NOMO-1 (cell line): ENCODE data around the gene LY9.

Experiments used
- DNase-seq, 2 experiments: peaks; one replicate each; lab custom pipeline; 2025; ENCODE audit not compliant: unreplicated experiment in 2 of 2; lab: John Stamatoyannopoulos, UW

Gene LY9, protein sequence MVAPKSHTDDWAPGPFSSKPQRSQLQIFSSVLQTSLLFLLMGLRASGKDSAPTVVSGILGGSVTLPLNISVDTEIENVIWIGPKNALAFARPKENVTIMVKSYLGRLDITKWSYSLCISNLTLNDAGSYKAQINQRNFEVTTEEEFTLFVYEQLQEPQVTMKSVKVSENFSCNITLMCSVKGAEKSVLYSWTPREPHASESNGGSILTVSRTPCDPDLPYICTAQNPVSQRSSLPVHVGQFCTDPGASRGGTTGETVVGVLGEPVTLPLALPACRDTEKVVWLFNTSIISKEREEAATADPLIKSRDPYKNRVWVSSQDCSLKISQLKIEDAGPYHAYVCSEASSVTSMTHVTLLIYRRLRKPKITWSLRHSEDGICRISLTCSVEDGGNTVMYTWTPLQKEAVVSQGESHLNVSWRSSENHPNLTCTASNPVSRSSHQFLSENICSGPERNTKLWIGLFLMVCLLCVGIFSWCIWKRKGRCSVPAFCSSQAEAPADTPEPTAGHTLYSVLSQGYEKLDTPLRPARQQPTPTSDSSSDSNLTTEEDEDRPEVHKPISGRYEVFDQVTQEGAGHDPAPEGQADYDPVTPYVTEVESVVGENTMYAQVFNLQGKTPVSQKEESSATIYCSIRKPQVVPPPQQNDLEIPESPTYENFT

DNA sequence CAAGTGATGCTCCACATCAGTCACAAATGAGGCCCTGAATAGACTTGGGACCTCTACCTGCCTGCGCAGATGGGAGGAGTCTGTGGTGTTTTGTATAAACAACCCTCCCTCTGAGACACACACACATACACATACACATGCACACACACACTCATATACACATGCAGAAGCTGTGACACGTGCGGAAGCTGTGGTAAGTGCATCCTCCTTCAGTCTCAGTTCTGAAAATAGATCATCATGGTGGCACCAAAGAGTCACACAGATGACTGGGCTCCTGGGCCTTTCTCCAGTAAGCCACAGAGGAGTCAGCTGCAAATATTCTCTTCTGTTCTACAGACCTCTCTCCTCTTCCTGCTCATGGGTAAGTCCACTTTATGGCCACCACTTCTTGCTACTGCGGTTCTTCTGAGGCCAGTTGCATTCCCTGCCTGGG lies at the start of gene LY9:
TSS of gene LY9 (plus strand) at position 224 of the 433 bp plus-strand sequence. CDS start at position 238, 14 bp downstream.
- peak; percentile 43 to 75 for DNase-seq

DNA sequence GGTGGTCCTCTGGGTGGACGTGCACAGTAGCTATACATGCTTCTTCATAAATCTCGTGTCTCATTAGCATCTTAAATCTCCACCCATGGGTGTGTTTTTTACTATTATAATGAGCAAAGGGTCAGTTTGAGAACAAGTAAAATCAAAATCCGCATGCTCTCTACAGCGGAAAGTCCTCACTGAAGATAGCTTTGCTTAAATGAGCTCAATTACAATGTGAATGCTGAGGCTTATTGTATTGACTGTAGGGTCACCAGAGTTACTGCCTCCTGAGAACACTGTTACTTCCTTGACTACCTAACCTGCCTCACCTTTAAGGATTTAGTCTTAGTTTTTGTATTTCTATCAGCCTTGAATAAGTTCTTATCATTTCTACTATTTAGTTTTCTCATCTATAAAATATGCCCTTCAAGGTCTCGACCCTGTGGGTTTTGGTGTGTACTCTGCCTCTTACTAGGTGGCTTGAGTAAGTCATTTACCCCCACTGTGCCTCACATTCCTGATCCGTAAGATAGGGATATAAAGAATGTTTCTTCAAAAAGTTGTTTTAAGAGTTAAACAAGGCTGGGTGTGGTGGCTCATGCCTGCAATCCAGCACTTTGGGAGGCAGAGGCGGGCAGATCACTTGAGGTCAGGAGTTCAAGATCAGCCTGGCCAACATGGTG lies 49.0 kb upstream of the LY9 start:
- DNase-seq: no peak

DNA sequence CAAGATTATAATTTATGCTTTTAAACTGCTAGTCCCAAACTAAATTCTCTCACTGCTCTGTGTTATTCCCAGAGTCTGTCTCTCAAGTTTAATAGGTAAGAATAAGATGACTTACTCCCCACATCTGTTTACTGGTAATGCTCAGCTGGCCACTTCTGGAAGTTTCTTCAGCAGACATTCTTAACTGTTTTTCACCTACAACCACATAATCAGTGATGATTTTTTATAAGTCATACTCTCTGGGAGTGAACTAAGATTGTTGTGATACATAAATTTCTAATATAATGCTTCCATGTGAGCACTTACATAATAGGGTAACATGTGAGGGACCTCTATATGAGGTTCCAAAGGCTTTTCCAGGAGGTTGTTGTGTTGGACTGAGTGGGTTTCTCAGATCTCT lies 48.3 kb upstream of the LY9 start:
- no peak for DNase-seq

DNA sequence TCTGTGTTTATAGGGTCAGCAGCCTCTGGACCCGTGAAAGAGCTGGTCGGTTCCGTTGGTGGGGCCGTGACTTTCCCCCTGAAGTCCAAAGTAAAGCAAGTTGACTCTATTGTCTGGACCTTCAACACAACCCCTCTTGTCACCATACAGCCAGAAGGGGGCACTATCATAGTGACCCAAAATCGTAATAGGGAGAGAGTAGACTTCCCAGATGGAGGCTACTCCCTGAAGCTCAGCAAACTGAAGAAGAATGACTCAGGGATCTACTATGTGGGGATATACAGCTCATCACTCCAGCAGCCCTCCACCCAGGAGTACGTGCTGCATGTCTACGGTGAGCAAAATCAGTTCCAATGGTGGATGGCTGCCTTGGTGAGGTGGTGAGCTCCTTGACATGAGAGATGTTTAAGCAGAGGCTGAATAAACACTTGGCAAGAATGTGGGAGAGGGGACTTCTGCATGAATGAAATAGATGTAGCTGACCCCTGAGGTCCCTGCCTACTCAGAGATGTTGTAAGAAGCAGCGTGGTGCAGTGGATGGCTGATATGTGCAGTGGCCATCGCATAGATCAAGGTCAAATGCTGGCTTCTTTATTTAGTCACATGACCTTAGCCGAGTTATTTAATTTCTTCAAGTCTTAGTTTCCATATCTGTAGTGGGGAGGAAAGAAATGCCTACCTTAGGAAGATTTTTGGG lies 47.6 kb upstream of the LY9 start:
- peak in 1 of 2 experiments; percentile 48 for DNase-seq

DNA sequence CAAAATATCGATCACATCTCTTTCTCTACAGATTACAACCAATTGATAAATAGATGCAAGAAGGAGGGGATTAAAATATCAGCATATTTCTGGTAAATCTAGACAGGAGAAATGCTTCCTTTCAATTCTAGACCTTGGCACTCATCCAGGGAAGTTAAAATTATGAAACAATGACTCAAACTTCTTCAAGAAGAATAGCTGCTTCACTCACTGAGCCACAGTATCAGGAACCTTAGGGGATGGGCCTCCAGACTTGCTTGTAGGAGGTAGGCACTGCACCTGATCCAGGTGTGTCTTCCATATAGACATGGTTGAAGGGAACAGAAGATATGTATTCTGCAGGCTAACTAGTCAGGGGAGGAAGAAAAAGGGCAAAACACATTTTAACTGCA lies 47.1 kb upstream of the LY9 start:
- peak in 1 of 2 experiments; percentile 51 for DNase-seq

DNA sequence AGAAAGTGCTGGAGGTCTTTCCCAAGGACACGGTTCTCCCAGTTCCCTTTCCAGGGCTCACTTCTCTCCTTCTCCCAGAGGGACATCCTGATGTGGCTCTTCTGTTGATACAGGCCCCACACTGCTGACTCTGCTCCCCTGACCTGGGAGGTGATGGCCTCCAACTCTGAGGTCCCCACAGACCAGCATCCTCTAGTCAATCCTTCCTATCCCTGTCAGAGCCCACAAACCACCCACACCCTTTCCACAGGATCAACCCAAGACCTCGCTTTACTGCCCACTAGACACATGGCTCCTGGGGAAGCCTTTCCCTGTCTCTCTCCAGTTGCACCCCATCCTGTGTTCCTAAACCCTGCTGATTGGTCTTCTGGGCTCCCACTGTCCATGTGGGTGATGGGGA lies 45.4 kb upstream of the LY9 start:
- no peak for DNase-seq

DNA sequence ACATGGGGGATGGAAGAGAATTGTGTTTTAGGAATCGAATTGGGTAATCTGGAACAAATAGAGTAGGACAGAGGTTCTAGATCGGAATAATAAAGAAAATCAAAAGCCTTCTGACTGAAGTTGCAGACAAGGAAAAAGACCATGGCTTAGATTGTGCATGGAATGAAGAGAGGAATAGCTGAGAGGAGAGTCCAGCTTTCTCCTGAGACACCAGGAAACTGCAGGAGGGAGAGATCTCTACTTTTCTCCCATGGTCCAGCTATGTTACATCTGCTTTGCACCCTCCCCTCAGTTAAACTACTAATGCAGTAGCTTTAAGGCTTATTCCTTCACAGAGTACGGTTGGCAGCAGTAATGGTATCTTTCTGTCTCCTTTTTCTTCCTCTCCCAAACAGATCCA lies 43.6 kb upstream of the LY9 start:
- DNase-seq: no peak

DNA sequence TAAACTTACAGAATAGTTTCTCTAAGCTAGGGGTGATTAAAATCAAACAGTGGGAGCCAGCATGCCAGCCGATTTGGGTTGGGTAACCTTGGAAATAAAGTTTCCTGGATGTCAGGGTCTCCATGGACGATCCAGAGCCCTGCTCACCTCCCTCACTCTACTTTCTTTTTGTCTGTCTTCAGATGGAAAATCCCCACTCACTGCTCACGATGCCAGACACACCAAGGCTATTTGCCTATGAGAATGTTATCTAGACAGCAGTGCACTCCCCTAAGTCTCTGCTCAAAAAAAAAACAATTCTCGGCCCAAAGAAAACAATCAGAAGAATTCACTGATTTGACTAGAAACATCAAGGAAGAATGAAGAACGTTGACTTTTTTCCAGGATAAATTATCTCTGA lies 43.0 kb upstream of the LY9 start:
- no peak for DNase-seq

DNA sequence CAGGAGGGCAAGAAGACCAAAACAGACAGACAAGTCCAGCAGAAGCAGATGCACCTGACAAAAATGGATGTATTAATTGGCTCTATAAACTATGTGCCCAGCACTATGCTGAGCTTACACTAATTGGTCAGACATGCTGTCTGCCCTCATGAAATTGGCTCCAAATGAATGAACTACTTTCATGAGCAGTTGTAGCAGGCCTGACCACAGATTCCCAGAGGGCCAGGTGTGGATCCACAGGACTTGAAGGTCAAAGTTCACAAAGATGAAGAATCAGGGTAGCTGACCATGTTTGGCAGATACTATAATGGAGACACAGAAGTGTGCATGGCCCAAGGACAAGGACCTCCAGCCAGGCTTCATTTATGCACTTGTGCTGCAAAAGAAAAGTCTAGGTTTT lies 42.4 kb upstream of the LY9 start:
- no peak for DNase-seq

DNA sequence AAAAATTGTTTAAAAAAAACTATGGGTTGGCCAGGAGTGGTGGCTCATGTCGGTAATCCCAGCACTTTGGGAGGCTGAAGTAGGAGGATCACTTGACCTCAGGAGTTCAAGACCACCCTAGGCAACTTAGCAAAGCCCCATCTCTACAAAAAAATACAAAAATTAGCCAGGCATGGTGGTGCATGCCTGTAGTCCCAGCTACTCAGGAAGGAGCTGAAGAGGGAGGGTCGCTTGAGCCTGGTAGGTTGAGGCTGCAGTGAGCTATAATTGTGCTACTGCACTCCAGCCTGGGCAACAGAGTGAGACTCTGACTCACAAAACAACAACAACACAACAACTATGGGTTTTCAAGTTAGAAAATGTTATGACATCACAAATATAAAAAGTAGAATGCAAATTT lies 40.5 kb upstream of the LY9 start:
- DNase-seq: no peak

DNA sequence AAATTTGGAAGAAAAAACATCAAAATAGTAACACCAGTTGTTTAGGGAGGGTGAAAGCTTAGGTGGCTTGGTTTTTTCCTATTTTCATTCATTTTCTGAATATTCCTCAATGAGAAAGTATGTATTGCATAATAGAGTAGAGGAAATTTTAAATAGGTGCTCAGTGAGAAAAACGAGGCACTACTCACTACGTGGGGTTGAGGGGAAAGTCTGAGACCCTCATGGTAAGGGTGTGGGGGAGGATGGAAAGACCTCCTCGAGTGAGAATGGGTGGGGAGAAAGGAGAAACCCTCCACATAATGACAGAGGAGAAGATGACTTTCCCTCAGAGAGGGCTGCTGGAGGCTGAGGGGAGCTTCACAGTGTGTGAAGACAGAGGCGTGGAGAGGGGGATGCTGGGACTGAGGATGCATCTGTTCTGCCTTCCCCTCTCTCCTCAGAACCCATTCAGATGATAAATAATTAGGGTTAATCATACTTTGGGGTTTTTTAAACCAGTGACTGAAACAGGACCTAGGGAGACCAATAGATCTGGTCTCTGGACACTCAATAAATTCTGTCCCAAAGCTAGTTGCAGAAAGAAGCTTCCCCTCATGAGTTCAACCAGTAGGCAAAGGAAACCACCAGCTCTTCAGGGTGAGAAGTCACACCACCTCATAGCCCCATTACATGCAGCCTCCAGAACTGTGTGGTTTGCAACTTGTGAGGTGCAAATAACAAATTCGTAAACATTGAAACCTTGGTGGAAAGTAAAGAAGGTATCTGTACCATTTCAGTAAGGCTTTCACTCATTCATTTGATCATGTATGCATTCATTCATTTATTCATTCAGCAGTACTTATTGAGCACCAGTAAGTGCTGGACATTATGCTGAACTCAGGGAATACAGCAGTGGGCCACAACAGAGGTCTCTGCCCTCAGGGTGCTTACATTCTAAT lies 39.8 kb upstream of the LY9 start:
- DNase-seq: no peak

DNA sequence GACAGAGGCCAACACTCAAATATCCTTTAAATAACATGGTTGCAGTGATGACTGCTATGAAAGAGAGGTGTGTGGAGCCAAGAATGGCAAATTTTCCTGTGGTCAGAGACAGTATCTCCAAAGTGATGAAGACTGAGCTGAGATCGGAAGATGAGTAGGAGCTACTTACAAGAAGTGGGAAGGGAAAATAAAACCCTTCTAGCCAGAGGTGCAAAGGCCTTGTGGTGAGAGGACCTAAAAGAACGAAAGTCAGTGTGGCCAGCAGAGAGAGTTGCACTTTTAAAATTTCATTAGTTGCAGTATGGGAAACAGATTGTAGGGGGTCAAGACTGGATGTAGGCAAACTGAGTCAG lies 39.1 kb upstream of the LY9 start:
- DNase-seq: no peak

DNA sequence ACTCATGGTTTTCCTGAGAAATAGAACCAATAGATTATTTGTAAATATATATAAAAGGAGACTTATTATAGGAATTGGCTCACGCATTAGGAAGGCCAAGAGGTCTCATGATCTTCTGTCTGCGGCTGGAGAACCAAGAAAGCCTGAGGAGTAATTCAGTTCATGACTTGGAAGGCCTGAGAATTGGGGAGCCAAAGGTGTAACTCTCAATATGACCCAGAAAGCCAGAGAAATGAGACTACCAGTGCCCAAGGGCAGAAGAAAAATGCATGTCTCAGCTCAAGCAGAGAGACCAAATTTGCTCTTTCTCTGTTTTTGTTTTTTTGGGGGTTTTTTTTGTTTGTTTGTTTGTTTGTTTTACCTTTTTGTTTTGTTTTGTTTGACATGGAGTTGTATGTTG lies 37.5 kb upstream of the LY9 start:
- DNase-seq: no peak

DNA sequence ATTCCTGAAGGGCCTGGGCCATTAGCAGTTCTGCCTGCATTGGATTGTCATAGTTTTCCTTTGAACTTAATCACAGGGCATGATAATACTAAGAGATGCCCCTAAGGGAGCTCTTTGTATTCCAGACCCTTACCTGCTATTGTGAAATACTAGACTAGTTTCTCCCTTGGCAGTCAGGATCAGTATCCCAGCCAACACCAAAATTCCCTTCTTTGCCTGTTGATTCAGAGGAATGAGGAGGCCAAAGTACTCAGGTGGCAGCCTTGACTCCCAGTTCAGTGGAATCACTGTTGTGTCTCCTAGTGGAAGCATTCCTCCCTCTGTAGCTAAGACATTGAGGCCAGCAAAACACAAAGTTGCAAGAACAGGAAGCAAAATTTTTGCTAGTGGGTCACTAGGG lies 36.2 kb upstream of the LY9 start:
- no peak for DNase-seq

DNA sequence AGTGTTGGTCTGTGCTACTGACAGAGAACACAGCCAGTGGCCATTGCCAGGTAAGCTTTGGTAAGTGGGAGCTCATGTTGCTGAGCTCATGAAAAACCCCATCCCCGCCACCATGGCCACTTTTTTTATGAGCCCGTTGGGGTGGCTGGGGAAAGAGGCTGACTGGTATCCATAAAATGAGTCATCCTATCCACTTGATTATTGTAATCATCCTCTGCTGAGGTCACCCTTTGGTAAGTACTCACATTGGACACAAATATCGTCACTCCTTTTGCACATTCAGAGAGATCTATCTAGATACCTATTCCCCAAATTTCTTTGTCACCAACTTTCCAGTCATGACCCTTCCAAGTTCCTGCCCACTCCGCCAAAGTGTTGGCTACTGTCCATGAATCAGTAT lies 34.9 kb upstream of the LY9 start:
- DNase-seq: no peak

DNA sequence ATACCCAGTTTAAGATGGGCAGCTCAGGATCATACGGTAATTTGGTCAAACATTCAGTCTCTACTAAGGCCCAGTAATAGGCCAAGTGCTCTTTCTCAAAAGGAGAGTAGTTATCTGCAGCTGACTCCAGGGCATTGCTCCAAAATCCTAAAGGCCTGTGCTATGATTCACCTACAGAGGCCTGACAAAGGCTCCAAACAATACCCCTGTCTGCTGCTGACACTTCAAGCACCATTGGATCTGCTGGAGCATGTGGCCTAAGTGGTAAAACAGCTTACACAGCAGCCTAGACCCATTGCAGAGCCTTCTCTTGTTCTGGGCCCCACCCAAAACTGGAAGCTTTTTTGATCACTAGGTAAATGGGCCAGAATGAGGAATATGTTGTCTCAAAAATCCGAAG lies 34.1 kb upstream of the LY9 start:
- no peak for DNase-seq

DNA sequence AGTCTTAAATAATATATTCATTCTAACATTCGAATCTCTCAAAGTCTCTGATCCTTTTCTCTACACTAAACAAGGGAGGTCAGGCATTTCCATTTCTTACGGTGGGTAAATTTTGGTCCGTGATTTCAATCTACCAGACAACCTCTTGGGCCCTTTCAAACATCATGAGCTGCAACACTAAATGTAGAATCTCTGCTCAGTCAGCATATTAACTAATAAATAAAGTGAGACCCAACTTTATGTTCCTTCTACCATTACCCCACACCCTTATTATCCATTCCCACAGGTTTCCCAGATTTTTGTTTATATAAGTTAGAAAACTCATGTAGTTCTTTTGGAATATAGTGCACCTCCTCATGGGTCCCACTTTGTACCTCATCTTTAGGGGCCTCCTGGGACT lies 32.0 kb upstream of the LY9 start:
- DNase-seq: no peak

DNA sequence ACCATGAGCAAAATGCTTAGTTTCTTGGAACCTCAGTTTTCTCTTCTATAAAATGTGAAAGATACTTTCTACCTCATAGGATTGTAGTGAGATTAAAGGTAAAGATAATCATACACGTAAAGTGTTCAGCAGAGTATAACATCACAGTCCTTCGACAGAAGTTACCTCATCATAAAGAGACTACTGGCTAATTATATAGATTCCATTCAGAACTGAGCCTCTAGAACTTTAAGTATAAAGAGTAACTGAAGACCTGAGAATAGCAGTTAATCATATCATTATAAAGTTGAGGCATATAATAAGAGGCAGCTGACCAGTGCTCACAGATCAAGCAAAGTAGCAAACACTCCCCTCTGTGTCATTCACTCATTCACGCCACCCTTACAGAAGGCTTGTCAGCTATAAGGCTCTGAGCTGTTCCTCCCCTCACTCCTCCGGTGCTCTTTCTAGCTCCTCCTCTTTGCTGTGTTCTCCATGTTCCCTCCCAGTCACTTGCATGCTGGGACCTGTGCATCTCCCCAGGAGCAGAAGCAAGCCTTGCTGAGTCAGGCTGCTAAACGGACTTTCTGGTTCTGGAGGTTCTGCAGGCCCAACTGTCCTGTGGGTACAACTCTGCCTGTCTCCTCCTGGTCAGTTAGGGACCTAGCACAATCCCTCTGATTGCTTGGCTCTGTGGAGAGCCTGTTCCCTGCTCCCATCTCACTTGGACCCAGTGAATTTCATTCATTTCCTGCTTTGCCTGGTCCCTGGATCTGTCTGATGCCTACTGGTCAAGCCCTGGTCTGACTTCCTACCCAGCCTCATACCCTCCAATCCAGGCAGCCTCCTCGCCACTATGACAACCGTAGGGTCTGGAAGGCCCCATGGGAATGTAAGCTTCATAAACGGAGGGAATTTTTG lies 28.3 kb upstream of the LY9 start:
- DNase-seq: no peak

DNA sequence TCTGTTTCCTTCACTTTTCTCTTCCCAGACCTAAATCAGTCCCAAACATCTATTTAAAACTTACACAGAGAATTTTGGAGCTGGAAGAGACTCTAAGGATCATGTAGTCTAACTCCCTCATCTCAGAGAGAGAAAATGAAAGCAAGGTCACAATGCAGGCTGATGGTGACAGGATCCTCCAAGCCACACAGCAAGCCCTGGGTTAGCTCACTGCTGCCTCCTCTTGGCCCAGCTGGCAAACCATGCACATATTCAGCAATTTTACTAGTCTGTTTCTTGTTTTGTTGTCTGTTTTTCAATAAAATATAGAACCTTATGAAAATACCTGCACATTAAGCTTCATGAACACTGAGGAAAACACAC lies 27.7 kb upstream of the LY9 start:
- DNase-seq: peak; percentile 34 to 75
